ENCODE data around the gene SLC22A4. TPM values are rescaled to one million over a fixed set of nuclear protein-coding genes. Genes with fewer than 3 reads are reported as not detected.

Gene SLC22A4
- total RNA-seq, 1 donor from 2014 or later, result 0.48 TPM

GRCh38 chr5:132376694-132377641, 82.8 kb downstream of the SLC22A4 start:
- H3K4me3 Mint-ChIP-seq (ENCODE audit: low read depth), result no peak overlapping the region
- DNase-seq (ENCODE audit: low spot score, unreplicated experiment), result no peak
- H3K9me3 Mint-ChIP-seq (ENCODE audit: low read depth), result no peaks in the 10 kb centered on the region
- no peaks in the 10 kb centered on the region for H3K27me3 Mint-ChIP-seq
- peak overlapping the region; percentile 56 for H3K27ac Mint-ChIP-seq
- peaks cover 2% of the 10 kb centered on the region for H3K36me3 Mint-ChIP-seq (ENCODE audit: insufficient read depth)
- no peak for TF ChIP-seq CTCF (IDR thresholded peaks at IDR 0.05; ENCODE audit: unreplicated experiment)
- H3K4me1 Mint-ChIP-seq (ENCODE audit: low read depth), result peaks cover 11% of the 10 kb centered on the region

- no peak for TF ChIP-seq CTCF (IDR thresholded peaks at IDR 0.05; ENCODE audit: unreplicated experiment)
- Mint-ChIP-seq H3K4me1 (ENCODE audit: low read depth) (peaks cover 8% of the 10 kb centered on the region), H3K4me3 (ENCODE audit: low read depth) (no peak overlapping the region), H3K36me3 (ENCODE audit: insufficient read depth) (peaks cover 2% of the 10 kb centered on the region), H3K9me3 (ENCODE audit: low read depth) (no peaks in the 10 kb centered on the region), H3K27me3 (no peaks in the 10 kb centered on the region), H3K27ac (no peak overlapping the region)
- no peak for DNase-seq (ENCODE audit: low spot score, unreplicated experiment)
These were observed 83.5 kb downstream of the SLC22A4 start for GRCh38 chr5:132377738-132378137.

DNA sequence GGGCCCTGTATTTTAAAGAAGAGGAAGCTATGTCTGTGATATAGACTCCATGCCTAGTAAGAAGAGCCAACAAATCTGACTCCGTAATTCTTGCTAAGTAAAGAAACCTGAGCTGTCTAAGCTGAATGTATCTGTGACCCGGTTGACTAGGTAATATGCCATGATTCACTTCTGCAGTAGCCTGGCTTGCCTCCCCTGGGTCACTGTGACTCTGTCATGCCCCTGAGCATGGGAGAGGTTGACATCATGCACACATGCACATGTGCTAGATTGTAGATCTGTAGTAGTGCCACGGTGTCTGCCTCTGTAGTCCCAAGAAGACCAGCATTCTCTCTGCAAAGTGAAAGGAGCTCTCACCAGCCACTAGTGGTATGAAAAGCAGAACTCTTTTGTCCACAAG, 84.4 kb downstream of the SLC22A4 start:
- Mint-ChIP-seq H3K27ac (no peak overlapping the region), H3K36me3 (ENCODE audit: insufficient read depth) (peaks cover 2% of the 10 kb centered on the region), H3K27me3 (no peaks in the 10 kb centered on the region), H3K9me3 (ENCODE audit: low read depth) (no peaks in the 10 kb centered on the region), H3K4me3 (ENCODE audit: low read depth) (no peak overlapping the region), H3K4me1 (ENCODE audit: low read depth) (peaks cover 7% of the 10 kb centered on the region)
- no peak for TF ChIP-seq CTCF (IDR thresholded peaks at IDR 0.05; ENCODE audit: unreplicated experiment)
- no peak for DNase-seq (ENCODE audit: low spot score, unreplicated experiment)

- no peak for TF ChIP-seq CTCF (IDR thresholded peaks at IDR 0.05; ENCODE audit: unreplicated experiment)
- no peak overlapping the region for H3K4me3 Mint-ChIP-seq (ENCODE audit: low read depth)
- no peaks in the 10 kb centered on the region for H3K27me3 Mint-ChIP-seq
- peaks cover 2% of the 10 kb centered on the region for H3K36me3 Mint-ChIP-seq (ENCODE audit: insufficient read depth)
- H3K9me3 Mint-ChIP-seq (ENCODE audit: low read depth), result no peaks in the 10 kb centered on the region
- H3K4me1 Mint-ChIP-seq (ENCODE audit: low read depth), result peaks cover 7% of the 10 kb centered on the region
- DNase-seq (ENCODE audit: low spot score, unreplicated experiment), result no peak
- H3K27ac Mint-ChIP-seq, result no peak overlapping the region
These were observed 85.9 kb downstream of the SLC22A4 start for GRCh38 chr5:132380047-132380446.

DNA sequence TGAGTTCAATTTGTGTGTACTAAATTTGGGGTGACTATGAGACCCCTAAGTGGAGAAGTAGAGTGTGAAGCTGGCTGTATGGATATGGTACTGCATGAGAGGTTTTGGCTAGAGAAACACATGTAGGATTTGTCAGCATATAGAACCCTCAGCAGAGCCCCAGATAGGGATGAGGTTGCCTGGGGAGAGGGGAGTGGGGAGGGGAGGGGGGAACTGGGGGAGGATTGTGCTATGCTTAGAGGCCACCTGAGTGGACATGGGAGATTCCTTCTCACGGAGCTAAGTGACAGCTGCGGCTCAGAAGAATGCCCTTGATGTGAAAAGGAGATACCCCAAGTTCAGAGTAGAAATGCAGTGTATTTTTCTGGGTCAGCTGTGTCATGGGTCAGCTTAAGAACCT, 86.5 kb downstream of the SLC22A4 start:
- Mint-ChIP-seq H3K4me3 (ENCODE audit: low read depth) (no peak overlapping the region), H3K27ac (no peak overlapping the region), H3K36me3 (ENCODE audit: insufficient read depth) (peaks cover 4% of the 10 kb centered on the region), H3K4me1 (ENCODE audit: low read depth) (peaks cover 9% of the 10 kb centered on the region), H3K9me3 (ENCODE audit: low read depth) (no peaks in the 10 kb centered on the region), H3K27me3 (no peaks in the 10 kb centered on the region)
- no peak for DNase-seq (ENCODE audit: low spot score, unreplicated experiment)
- no peak for TF ChIP-seq CTCF (IDR thresholded peaks at IDR 0.05; ENCODE audit: unreplicated experiment)

Data from progenitor cell of endocrine pancreas (in vitro differentiated cells).